Pulmonary artery endothelial cell (primary cell): ENCODE measurements around the gene PPFIA1. TPM values are rescaled to one million over a fixed set of nuclear protein-coding genes. Genes with fewer than 3 reads are reported as not detected.
"Not testable (repeated sequence)": the region's sequence is repeated elsewhere in the genome, so short reads cannot be mapped to it uniquely, and the experiment has no call there.

ENCODE experiments used
- DNase-seq: peaks from one replicate; pipeline ENCODE4 v3.0.0-alpha.2; 2011; ENCODE audit warnings: low read depth, low spot score
- total RNA-seq: library from RNA; depleted of rRNA; stranded (reverse); fragments of >200 nt; gene quantifications from 2 replicates; pipeline ENCODE4 v1.2.3, GENCODE V29; 2014

Gene PPFIA1
- total RNA-seq, 1 donor from 2014 or later = 31.3 TPM

DNA sequence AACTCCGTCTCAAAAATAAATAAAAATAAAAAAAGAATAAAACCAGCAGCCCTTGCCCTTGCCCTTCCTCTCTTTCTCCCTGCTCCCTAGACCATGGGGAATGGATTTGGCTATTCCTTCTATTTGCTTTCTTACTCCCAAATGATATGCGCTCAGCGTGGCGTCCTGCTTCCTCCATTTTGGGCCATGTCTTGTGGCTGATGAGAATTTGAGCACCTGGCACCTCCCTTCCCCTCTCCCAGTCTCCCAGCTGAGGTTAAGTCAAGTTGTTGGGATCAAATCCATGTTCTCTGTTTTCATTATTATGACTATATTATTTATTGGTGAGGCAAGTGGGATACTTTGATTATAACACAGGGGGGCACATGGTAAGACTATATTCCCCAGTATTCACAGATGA is 117.1 kb downstream of the PPFIA1 start:
- no peak for DNase-seq

DNA sequence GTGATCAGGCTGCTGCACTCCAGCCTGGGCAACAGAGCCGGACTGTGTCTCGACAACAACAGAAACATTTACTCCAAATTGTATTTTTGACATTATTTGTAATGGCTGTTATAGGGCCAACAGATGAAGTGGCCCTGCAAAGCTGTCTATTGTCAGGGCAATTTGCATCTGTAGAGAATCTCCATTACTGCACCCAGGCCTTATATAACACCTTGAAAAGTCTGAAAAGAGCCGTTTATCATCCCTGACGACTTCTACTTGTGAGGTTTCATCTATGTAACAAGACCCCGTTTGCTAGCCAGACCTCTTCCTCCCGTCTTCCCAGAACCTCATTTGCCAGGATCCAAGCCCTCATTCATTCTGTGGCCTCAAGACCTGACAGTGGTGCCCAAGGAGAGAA is 118.7 kb downstream of the PPFIA1 start:
- DNase-seq = no peak

DNA sequence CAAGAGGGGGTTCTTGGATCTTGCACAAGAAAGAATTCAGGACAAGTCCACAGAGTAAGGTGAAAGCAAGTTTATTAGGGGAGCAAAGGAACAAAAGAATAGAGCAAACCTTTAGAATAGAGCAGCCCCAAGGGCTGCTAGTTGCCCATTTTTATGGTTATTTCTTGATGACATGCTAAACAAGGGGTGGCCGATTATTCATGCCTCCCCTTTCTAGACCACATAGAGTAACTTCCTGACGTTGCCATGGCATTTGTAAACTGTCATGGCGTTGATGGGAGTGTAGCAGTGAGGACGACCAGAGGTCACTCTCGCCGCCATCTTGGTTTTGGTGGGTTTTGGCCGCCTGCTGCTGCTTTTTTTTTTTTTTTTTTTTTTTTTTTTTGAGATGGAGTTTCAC is 120.4 kb downstream of the PPFIA1 start:
- DNase-seq = not testable (repeated sequence)

DNA sequence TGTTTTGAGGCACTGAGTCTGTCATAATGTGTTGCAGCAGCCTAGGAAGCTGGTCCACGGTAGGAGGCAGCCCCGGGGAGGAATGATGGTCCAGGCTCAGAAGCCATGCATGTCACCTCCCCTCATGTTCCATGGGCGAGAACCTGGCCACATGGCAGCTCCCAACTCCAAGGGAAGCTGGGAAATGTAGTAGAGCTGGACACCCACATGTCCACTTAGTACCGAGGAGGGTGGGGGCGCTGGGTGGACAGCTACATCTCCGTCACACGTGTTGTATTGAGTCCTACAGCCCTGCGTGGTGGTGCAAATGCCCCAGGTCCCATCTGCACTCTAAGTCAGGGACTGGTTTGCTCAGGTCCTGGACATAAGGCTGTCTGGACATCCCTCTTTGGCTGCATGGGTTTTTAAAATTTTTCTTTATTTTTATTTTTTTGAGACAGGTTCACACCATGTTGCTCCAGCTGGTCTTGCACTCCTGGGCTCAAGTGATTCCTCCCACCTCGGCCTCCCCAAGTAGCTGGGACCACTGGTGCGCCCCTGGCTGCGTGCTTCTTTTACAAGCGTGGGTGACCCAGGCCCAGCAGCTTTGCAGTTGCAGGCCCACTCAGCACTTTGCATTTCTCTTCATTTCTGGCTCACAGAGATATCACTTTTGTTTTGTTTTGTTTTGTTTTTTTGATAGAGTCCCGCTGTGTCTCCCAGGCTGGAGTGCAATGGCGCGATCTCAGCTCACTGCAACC is 123.9 kb downstream of the PPFIA1 start:
- DNase-seq = no peak

DNA sequence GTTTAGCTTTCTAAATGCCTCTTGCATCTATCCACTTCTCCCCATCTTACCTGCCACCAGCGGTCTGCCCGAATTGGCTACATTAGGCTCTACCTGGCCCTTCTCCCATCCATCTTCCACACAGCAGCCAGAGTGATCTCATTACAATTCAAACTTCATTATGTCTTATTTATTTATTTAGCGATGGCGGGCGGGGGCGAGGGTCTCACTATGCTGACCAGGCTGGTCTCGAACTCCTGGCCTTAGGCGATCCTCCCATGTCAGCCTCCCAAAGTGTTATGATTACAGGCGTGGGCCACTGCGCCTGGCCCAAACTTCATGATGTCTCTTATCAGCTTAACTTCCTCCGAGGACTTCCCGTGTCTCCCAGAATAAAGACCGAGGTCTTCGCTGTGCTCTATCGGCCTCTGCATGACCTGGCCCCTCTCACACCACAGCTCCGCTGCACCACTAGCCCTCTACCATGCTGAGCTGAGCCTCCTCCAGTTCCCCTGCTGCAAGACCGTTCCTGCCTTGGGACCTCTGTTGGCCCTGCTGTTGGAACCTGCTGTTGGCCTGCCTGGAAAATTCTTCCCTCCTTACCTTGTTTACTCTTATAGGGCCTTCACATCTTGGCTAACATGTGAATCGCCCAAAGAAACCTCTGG is 127.0 kb downstream of the PPFIA1 start:
- no peak for DNase-seq

DNA sequence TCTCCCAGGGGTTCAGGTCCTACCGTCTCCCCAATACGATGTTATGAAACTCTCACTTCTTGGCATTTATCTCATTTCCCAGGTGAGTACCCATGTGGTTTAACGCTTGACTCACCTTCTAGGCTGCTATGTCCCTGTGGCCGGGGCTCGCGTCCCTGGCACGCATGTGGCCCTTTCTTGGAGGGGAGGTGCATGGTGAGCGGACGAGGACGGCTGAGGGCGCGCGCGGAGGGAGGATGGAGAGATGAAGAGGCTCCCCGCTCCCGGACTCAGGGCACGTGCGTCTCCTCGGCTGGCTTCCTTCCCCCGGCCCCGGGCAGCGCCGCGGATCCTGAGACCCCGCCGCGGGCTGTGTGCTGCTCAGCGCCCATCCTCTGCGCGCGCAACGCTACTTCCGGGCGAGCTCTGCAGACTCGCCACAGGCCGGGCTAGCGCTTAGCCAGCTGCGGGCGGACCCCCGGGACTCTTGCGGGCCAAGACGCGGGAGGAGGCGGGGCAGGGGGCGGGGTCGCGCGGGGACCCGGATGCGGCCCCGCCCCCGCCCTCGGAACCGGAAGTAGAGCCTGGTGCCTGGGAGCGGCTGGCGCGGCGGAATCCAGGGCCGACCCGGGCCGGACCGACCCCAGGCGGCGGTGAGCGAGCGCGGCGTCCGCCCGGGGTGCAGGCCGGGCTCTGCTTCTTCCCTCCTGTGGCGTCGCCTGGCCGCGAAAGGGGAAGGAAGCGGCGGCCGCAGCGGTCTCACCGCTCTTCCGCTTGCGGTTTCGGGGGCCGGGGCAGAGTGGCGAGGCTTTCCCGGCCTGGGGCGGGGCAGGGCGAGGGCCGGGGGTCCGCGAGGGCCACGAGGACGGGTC is 127.7 kb downstream of the PPFIA1 start, which contains the start of gene CTTN:
CTTN (plus strand) TSS at position 547 of the 851 bp plus-strand sequence. CDS start 8,769 bp downstream, outside the sequence.
- DNase-seq = peak; percentile 24

DNA sequence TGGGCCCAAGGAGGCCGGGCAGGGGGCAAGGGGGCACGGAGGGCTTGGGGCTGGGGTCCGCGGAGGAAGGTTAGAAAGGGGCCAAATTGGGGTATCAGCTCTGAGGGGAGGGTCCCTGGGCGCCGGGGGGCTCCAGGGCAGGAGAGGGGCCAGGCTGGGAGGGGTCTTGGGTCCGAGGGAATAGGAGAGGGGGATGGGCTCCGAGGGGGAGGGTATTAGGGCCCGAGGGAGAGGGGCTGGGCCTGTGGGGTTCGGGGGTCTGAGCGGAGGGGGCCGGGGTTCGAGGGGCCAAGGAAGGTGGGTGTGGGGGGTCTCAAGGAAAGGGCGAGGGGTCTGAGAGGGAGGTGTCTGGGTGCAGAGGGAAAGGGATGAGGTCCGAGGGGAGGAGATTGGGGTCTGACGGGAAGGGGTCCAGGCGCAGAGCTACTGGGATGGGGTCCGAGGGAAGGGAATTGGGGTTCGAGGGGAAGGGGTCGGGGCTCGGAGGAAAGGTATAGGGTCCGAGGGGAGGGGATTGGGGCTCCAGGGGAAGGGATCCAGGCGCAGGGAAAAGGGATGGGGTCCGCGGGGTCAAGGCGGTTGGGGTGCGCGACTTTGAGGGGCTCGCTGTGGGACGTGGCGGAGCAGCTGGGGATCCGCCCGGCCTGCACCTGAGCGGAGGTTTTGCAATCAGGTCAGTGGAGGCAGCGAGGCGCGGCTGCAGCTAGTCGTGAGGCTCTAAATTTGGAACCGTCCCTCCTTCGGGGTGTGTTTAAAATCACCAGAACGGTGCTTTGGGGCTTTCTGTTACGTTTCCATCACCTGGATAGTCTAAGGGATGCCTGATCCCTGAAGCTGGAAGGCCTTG is 128.6 kb downstream of the PPFIA1 start:
- no peak for DNase-seq

DNA sequence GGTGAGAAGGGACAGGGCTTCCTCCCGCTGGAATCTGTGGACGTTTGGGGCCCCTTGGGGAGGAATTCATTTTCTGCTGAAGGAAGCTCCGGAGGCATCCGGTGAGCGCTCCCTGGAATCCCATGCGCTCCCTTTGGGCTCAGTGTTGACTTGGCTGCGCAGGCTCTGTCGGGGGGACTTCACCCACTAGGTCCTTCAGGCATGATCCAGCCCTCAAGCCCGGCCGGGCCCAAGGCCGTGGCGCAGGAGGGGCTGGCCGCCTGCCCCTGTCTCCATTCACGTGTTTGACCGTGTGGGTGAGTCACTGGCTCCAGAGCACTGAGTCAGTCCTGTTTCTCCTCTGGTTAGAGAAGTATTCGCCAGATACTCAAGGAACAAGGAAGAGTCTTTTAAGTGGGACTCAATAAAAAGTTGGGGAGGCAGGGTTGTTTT is 129.2 kb downstream of the PPFIA1 start:
- DNase-seq = peak; percentile 81

DNA sequence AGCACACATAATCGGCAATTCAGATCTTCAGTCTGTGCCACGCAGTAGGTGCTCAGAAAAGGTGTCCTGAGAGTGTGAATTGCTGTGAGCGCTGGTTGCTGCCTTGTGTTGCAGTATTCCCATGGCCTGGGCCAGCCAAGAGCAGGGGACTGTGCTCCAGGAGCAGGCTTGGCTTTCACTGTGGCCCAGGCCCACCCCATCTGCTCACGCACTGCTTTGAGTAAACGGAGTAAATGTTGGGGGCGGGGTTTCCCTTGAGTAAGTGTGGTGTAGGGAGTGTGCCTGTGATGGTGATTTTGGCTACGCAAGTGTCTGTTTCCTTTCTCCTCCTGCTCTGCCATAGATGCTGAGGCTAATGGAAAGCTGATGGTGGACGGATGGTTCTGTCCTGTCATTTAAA is 130.2 kb downstream of the PPFIA1 start:
- no peak for DNase-seq

DNA sequence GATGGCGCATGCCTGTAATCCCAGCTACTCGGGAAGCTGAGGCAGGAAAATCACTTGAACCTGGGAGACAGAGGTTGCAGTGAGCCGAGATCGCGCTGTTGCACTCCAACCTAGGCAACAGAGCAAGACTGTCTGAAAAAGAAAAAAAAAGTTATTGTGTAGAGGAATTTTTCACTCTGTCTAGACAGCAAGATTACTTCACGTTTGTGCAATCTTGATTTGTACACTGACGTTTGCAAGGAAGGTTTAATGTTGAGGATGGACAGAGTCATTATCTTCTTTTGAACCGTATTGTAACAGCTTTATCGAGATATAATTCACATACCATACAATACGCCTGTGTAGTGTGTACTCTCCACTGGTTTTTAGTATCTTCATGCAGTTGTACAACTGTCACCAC is 131.5 kb downstream of the PPFIA1 start:
- no peak for DNase-seq

DNA sequence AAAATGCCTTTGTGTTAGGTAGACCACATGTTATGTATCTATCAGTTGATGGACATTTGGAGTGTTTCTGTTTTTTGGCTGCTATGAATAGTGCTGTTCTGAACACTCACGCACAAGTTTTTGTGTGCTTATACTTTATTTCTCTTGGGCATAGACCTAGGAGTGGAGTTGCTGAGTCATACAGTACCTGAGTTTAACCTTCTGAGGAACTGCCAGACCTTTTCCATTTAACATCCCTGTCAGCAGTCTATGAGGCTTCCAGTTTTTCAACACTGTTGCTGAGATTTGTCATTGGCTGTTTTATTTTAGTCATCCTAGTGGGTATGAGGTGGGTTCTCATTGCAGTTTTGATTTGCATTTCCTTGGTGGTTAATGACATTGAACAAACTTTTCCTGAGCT is 132.2 kb downstream of the PPFIA1 start:
- DNase-seq = no peak

DNA sequence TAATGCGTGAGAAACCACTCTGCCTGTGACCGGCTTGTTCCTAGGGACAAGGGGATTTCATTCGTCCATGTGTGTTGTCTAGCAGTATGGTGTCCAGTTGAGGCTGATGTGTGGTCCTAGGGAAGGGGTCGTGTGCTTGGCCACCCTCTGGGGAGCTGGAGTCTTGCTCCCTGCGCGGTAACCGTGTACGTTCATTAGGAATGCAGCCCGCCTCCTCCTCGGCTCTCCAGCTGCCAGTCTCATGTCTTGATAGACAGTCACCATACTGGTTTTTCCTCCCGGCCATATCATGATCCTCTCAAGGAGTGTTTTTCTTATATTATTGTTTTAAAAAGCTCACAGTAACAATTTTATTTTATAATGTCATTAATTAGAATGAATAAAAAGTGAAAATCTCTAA is 133.8 kb downstream of the PPFIA1 start:
- no peak for DNase-seq

DNA sequence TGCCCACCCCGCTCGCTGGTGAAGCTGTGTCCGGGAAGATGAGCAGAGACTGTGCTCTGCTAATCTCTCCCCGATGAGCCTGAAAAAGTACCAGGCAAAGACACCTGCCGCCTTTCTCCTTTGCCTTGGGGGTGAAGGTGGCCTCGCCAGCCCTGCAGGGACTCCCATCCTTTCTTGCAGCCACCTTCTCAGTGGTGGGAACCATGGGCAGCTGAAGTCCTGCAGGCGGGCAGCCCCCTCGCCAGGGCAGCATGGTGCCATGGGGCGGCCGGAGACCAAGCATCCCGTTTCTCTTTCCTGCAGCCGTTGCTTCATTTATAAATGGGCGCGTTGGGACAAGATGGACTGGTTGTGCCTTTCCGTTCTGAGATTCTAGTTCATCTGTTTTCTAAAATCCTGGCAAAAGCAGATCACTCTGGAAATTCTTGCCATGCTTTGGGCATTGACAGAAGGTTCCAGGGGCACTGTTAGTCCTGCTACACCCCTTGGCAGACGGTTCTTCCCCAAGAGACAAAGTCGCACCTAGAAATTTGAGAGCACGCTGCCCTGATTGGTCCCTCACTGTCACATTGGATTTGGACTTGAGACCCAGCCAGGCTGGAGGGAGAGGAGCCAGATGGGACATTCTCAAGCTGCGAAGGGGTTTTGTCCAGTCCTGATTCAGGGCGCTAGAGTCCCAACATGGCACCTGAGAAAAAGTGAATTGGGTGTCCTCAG is 135.3 kb downstream of the PPFIA1 start:
- DNase-seq = no peak

DNA sequence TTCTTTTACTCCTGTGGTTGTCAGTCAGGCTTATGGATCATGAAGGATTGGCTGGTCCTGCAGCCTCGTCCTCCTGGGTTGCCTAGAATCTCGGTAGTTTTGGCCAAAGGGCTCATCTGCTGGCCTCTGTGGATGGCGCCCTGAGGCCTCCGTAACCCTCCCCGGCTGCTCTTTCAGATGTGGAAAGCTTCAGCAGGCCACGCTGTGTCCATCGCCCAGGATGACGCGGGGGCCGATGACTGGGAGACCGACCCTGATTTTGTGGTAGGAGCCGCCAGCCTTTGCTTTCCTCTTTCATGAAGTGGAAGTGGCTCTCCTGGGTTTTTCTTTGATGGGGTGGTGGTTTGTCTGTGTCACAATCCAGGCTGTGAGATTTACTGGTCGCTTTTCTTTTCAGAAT is 136.6 kb downstream of the PPFIA1 start:
- no peak for DNase-seq

DNA sequence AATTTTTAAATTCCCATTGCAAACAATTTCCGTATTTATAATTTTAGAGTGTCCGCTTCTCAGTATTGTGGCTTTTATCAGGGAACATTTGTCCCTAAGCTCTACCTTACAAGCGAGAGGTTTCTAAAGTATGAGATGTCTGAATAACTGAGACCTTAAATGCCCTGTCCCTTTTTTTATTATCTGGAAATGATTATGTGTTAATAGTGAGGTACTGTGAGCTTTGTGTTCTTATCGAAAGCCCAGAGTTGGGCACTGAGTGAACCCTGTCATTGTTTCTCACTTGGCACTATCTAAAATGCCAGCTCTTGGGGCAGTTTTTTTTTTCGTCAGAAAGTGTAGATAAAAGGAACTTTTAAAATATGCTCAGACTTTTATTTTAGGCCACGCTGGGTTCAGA is 137.3 kb downstream of the PPFIA1 start:
- no peak for DNase-seq

DNA sequence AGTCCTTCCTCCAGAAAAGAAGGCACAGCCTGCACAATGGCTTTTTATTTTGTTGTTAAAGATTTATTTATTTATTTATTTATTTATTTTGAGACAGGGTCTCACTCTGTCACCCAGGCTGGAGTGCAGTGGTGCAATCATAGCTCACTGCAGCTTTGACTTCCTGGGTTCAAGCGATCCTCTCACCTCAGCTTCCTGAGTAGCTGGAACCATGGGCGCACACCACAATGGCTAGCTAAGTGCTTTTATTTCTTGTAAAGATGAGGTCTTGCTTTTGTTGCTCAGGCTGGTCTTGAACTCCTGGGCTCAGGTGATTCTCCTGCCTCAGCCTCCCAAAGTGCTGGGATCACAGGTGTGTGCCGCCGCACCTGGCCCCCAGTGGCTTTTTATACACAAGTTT is 137.8 kb downstream of the PPFIA1 start:
- DNase-seq = not testable (repeated sequence)

DNA sequence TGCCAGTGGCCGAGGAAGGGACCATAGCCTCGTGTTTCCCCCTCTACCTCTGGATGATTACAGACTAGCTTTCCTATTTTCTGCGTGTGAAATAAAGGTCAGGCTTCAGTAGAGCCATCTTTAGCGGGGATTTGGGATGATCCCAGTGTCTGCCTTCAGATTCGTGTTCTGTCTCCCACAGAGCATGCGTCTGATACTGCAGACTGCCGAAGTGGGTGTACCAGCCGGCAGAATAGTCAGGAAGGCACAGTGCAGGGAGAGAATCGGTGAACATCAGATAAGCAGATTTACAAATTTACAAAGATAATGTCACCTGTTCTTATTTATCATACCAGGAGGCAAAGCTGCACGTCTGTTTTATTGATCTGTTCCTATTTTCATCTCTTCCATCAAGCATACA is 138.9 kb downstream of the PPFIA1 start:
- DNase-seq = no peak

DNA sequence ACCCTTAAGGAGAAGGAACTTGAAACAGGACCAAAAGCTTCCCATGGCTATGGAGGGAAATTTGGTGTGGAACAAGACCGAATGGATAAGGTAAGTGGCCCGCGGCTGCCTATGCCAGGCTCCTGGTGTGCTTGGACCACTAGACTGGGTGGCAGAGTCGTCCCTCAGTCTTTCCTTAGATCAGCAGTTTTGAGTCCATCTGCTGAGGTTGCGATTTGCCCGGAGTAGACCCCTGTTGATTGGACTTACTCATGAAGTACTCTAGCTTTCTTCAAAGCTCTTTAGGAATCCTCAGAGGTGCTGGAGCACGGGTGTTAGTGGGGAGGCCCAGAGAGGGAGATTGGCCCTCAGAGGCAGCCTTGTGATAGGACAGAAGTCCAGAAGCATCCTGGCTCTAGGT is 139.4 kb downstream of the PPFIA1 start:
- DNase-seq = no peak

DNA sequence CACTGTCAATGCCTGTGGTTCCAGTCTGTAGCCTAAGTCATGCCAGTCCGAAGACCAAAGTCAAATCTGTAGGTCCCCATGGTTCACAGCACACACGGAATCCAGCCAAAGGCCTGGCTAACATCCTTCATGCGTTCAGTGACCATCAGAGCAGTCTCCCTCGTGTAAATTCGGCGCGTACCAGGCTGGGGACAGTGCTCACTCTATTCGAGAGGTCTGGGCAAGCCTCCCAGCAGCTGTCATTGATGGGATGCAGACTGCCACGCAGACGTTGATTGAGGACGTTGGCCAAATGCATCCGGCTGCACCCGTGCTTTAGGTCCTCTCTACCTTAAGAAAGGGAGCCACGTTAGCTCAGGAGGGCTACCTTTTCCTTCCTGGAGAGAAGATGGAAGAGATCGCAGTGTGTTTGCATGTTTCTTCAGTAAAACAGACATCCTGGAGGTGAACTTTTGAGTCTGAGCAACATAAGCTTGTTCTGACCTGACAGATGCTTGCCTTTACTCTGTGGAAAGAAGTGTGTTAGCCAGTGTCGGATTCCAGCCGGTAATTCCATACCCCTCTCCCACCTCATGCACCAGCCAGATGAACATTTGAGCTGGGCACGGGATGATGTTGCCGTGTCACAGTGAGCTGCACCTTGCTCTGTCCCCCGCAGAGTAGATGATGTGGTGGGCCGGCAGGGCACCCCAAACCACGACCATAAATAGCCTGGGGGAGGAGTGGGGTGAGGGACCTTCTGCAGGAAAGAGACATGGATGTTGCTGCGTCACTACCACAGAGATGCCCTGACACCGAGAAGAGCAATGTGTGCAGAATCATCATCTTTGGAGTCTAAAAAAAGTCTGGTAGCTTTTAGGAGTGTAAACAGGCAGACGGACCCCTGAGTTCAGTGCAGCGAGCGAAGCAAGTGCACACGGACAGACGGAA is 140.1 kb downstream of the PPFIA1 start:
- no peak for DNase-seq
